Peyer's patch (tissue), 4 donors: Measurements from ENCODE around the gene PEX6.

ENCODE experiments used
- POLR2A ChIP-seq, 2 donors: fragments of 450-650 bp; IDR thresholded peaks; one replicate each; pipeline ENCODE4 v1.5.1; 2017; ENCODE audit warnings: antibody characterized with exemption in 2 of 2, mild to moderate bottlenecking in 2 of 2, moderate library complexity in 2 of 2
- TF ChIP-seq, protein P1 (sequence below), 6 experiments: fragments of 450-650 bp in 4 of 6; fragments of 200-600 bp in 2 of 6; sonication (generic) in 1 of 6; IDR thresholded peaks; one replicate each; pipeline ENCODE4 v1.5.1; 2017 to 2019; ENCODE audit warnings: antibody characterized with exemption in 6 of 6, mild to moderate bottlenecking in 3 of 6, moderate library complexity in 1 of 6

DNA sequence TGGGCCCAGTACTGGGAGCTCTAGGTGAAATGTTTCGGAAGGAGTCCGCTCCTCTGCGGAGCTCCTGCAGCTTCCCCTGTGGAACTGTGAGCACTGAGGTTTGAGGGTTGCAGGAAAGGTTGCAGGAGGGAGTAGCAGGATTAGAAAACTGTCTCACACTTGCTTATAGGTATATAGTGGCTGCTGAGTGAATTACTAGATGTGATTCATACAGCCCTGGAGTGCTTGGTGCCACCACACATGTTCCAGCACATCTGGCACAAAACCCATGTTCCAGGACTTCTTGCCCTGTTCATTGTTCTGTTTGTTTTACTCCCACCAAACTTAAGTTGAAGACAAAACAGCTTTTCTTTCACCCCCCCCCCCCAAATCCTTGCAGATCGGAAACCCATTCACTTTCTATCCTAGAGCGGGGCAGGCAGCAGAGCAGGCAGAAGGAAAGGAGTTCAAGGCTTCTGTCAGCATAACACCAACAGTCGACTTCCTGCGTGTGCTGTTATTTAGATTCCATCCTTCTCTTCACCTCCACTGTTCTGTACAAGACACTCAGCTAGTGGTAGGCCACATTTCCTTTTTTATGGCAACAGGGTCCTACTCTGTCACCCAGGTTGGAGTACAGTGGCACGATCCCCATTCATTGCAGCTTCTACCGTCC is 669 bp upstream of the PEX6 start:
- TF ChIP-seq POLR2A (IDR thresholded peaks at IDR 0.05) = no peak
- TF ChIP-seq, protein P1, sequence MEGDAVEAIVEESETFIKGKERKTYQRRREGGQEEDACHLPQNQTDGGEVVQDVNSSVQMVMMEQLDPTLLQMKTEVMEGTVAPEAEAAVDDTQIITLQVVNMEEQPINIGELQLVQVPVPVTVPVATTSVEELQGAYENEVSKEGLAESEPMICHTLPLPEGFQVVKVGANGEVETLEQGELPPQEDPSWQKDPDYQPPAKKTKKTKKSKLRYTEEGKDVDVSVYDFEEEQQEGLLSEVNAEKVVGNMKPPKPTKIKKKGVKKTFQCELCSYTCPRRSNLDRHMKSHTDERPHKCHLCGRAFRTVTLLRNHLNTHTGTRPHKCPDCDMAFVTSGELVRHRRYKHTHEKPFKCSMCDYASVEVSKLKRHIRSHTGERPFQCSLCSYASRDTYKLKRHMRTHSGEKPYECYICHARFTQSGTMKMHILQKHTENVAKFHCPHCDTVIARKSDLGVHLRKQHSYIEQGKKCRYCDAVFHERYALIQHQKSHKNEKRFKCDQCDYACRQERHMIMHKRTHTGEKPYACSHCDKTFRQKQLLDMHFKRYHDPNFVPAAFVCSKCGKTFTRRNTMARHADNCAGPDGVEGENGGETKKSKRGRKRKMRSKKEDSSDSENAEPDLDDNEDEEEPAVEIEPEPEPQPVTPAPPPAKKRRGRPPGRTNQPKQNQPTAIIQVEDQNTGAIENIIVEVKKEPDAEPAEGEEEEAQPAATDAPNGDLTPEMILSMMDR (IDR thresholded peaks at IDR 0.05) = peak in 2 of 6 experiments; percentile 14 to 17
